VCaP (cell line): ENCODE measurements around the gene SLC25A42.

Source experiments
- H3K27ac ChIP-seq: fragments of 450-650 bp; 2 replicates; pipeline ENCODE4 v1.5.1; 2017
- CTCF ChIP-seq: fragments of 450-650 bp; conservative IDR thresholded peaks from 2 replicates; pipeline ENCODE4 v1.5.1; 2017; ENCODE audit warnings: mild to moderate bottlenecking, moderate library complexity

Gene SLC25A42

GRCh38 chr19:19083413-19084178 is 19.8 kb downstream of the SLC25A42 start:
- no peak for TF ChIP-seq CTCF
- no peak overlapping the region for H3K27ac ChIP-seq

GRCh38 chr19:19087676-19088075 is 23.9 kb downstream of the SLC25A42 start:
- H3K27ac ChIP-seq, result no peak overlapping the region
- no peak for TF ChIP-seq CTCF

DNA sequence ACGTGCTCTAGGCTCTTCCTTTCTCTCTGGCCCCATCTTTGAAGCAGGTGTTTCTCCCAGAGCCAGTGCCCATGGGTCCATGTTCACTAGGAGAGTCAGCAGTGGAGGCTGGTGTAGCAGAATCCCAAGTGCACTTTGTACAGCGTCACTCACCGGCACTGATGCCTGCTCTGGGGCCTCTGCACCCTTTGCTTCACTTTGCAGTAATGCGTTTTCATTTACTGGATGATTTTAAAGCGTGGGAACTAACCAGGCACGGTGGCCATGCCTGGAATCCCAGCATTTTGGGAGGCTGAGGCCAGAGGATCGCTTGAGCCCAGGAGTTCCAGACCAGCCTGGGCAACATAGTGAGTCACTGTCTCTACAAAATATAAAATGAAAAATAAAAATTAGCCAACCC is 30.7 kb downstream of the SLC25A42 start:
- H3K27ac ChIP-seq, result no peak overlapping the region
- no peak for TF ChIP-seq CTCF

DNA sequence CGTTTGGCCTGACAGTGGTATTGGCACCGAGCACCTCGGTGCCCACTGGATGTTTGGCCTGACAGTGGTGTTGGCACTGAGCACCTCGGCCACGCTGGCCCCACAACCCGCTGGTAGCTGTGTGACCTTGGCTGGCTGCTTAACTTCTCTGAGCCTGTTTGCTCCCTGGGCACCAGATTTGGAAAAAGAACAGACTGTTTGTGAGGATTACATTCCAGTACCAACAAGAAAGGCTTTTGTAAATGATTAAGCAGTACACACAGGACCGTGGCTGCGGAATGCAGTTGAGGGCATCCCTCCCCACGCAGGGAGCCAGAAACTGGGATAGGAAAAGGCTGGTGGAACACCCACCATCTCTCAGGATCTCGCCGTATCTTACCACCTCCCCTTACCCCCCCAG is 31.9 kb downstream of the SLC25A42 start:
- no peak for TF ChIP-seq CTCF
- H3K27ac ChIP-seq, result no peak overlapping the region

DNA sequence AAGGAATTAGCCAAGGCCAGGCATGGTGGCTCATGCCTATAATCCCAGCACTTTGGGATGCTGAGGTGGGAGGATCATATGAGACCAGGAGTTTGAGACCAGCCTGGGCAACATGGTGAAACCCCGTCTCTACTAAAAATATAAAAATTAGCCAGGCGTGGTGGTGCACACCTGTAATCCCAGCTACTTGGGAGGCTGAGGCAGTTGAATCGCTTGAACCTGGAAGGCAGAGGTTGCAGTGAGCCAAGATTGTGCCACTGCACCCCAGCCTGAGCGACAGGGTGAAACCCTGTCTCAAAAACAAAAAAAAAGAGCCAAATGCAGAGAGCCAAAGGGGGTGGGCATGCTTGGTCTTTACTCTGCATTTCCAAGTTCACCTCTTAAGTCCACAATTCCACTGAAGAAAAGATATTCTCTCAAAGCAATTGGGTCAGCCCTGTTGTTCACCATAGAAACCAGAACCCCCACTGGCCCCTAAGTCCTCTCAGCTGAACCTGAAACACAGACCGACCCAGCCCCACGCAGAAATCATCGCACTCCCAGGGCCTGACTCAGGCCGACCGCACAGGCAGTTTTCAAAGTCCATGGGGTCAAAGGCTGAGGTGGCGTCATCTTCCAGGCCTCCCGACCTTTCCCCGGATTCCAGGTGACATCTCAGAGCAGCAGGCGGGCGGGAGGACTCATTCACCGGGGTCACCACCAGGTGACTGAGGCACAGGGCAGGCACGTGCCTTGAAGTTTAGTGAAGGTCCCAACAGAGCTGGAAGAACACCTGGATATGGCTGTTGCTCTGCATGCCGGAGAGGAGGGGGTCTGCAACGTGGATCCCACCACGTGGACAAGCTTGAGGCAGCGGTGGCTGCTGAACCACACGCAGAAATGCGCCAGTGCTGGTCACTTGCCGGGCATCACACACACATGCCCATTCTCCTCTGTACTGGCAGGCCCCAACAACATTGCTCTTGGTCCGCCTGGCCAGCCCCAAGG is 33.1 kb downstream of the SLC25A42 start:
- H3K27ac ChIP-seq, result no peak overlapping the region
- no peak for TF ChIP-seq CTCF

DNA sequence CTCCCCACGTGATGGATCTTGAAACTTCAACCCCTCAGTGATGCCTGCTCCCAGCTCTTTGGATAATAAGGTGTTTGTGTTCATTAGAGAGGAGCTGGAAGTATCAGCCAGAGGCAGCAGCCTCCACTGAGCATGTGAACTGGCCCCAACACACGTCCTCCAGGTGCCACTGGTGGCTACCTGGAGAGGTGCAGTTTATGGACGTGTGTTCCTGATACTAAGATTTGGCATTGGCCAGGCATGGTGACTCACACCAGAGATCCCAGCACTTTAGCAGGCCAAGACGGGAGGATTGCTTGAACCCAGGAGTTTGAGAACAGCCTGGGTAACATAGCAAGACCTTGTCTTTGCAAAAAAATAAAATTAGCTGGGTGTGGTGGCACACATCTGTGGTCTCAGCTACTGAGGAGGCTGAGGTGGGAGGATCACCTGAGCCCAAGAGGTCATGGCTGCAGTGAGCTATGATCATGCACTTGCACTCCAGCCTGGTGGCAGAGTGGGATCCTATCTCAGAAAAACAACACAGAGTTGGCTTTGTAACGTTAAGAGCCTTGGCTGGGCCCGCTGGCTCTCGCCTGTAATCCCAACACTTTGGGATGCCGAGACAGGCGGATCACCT is 34.4 kb downstream of the SLC25A42 start:
- no peak for TF ChIP-seq CTCF
- no peak overlapping the region for H3K27ac ChIP-seq
